Immature natural killer cell (primary cell): ENCODE results near the gene BPIFB6. TPM values are rescaled to one million over a fixed set of nuclear protein-coding genes. Genes with fewer than 3 reads are reported as not detected.

Experiments
- DNase-seq, 3 donors: peaks; one replicate each; pipeline ENCODE4 v3.0.0; 2022; ENCODE audit warnings: mixed read lengths in 1 of 3
- H3K27ac Mint-ChIP-seq, 6 donors: one replicate each; pipeline ENCODE4 v1.8.0; 2020; ENCODE audit warnings: mixed read lengths in 6 of 6, mild to moderate bottlenecking in 5 of 6, inconsistent platforms in 4 of 6, moderate library complexity in 3 of 6
- H3K27me3 Mint-ChIP-seq, 3 donors: one replicate each; pipeline ENCODE4 v1.8.0; 2020 to 2021; ENCODE audit warnings: low read depth in 3 of 3, mild to moderate bottlenecking in 3 of 3, mixed read lengths in 3 of 3, moderate library complexity in 3 of 3, inconsistent platforms in 1 of 3
- H3K36me3 Mint-ChIP-seq, 3 donors: one replicate each; pipeline ENCODE4 v1.8.0; 2020; ENCODE audit warnings: mixed read lengths in 3 of 3, inconsistent platforms in 2 of 3, mild to moderate bottlenecking in 2 of 3
- H3K4me1 Mint-ChIP-seq, 2 donors: one replicate each; pipeline ENCODE4 v1.8.0; 2020; ENCODE audit warnings: inconsistent platforms in 2 of 2, mild to moderate bottlenecking in 2 of 2, mixed read lengths in 2 of 2, moderate library complexity in 1 of 2
- H3K4me3 Mint-ChIP-seq, 5 donors: one replicate each; pipeline ENCODE4 v1.8.0; 2020; ENCODE audit warnings: mild to moderate bottlenecking in 5 of 5, mixed read lengths in 5 of 5, inconsistent platforms in 3 of 5, moderate library complexity in 3 of 5
- H3K9me3 Mint-ChIP-seq, 6 donors: one replicate each; pipeline ENCODE4 v1.8.0; 2020; ENCODE audit warnings: mild to moderate bottlenecking in 6 of 6, mixed read lengths in 6 of 6, inconsistent platforms in 4 of 6, moderate library complexity in 3 of 6
- polyA plus RNA-seq, 3 donors: library from polyadenylated mRNA; unstranded; fragments of 300-500 nt; fragmentation: Illumina TruSeq; gene quantifications; one replicate each; pipeline ENCODE4 v1.2.3, GENCODE V29; 2021

The BPIFB6 gene
- polyA plus RNA-seq, 3 donors from 2014 or later: not detected

DNA sequence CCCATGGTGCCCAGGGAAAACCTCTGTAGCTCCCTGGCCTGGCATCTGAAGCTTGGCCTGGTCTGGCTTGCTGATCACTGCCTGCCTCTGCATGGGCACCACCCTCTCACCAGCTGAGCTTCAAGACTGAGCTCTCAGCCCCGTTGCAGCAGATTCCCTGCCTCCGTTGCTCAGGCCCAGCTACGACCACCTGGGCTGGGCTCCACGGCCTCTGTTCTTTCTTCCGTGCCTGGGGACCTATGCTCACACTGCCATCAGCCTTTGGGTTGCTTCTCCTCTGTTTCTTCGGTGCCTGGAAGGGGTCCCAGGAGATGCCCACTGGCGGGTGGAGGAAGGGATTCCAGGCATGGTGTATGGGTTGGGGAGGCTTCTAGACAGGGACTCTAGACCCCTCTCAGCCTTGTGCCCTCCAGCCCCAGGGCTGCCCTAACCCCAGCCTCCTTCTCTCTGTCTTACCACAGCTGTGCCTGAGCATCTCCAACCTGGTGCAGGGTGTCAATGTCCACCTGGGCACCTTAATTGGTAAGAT lies 14.8 kb upstream of the BPIFB6 start:
- peaks cover 8 to 15% of the 10 kb centered on the region in 2 donors for H3K4me1 Mint-ChIP-seq
- peak overlapping the region in 1 of 6 donors; percentile 56 for H3K27ac Mint-ChIP-seq
- no peaks in the 10 kb centered on the region for H3K9me3 Mint-ChIP-seq
- no peak for DNase-seq
- H3K27me3 Mint-ChIP-seq: peaks cover 0 to 2% (median 0%) of the 10 kb centered on the region in 3 donors
- H3K36me3 Mint-ChIP-seq: no peaks in the 10 kb centered on the region
- H3K4me3 Mint-ChIP-seq: no peak overlapping the region

- H3K9me3 Mint-ChIP-seq: no peaks in the 10 kb centered on the region
- DNase-seq: no peak
- no peaks in the 10 kb centered on the region for H3K36me3 Mint-ChIP-seq
- H3K27ac Mint-ChIP-seq: no peak overlapping the region
- H3K4me3 Mint-ChIP-seq: no peak overlapping the region
- peaks cover 8 to 15% of the 10 kb centered on the region in 2 donors for H3K4me1 Mint-ChIP-seq
- peaks cover 0 to 2% (median 0%) of the 10 kb centered on the region in 3 donors for H3K27me3 Mint-ChIP-seq
Measured at GRCh38 chr20:33017542-33017941, 13.9 kb upstream of the BPIFB6 start.

DNA sequence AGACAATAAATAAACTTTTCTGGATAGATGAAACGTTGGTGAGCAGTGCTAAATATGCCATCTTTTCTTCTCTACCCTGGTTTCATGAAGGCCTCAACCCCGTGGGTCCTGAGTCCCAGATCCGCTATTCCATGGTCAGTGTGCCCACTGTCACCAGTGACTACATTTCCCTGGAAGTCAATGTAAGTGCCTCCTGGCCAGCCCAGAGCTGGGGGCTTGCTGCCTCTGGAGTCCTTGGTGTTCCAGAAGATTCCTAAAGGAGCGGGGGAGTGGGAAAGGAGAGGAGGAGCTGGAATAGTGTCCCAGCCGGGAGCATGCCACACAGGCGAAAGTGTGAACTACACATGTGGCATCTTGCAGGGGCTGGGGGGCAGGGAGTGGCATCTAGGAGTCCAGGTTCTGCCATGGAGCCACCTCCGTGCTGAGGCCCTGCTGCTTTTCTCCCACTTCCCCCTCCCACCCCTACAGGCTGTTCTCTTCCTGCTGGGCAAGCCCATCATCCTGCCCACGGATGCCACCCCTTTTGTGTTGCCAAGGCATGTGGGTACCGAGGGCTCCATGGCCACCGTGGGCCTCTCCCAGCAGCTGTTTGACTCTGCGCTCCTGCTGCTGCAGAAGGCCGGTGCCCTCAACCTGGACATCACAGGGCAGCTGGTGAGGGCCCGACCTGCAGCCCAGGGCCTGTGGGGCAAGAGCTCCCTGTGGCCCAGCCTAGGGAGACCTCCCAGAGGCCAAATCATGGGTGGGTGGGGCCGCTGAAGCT lies 13.1 kb upstream of the BPIFB6 start:
- Mint-ChIP-seq H3K36me3 (no peaks in the 10 kb centered on the region), H3K9me3 (no peaks in the 10 kb centered on the region), H3K27me3 (peaks cover 0 to 2% (median 0%) of the 10 kb centered on the region in 3 donors), H3K4me3 (no peak overlapping the region), H3K4me1 (peaks cover 5 to 9% of the 10 kb centered on the region in 2 donors), H3K27ac (no peak overlapping the region)
- DNase-seq: no peak

DNA sequence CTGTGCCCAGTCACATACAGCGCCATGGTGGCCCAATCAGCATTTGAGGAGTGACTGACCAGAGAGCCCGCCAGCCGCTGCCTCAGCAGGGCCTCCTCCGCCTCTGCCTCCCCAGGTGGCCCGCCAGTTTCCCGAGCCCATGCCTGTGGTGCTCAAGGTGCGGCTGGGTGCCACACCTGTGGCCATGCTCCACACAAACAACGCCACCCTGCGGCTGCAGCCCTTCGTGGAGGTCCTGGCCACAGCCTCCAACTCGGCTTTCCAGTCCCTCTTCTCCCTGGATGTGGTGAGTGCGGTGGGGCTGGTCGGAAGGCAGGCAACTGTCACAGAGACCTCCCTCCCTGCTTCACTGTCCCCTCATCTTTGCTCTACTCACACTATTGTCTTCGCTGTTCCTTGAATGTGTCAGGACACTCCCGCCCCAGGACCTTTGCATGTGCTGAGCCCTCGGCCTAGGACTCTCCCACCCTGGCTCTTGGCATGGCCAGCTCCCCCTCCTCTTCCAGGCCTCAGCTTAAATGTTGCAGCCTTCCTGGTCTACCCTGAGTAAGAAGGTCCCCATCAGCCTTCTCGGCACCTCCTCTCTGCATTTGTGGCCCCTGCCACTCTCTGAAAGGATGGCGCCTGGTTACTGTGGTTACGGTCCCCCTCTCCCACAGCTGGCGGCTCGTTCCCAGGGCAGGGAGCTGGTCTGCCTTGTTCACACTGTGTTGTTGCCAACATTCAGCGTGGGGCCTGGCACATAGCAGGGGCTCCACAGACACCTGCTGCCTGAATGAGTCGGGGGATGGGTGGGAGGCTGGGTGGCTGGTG lies 11.8 kb upstream of the BPIFB6 start:
- no peaks in the 10 kb centered on the region for H3K36me3 Mint-ChIP-seq
- DNase-seq: no peak
- H3K27me3 Mint-ChIP-seq: peaks cover 0 to 2% (median 0%) of the 10 kb centered on the region in 3 donors
- no peaks in the 10 kb centered on the region for H3K9me3 Mint-ChIP-seq
- H3K4me1 Mint-ChIP-seq: peaks cover 0 to 2% of the 10 kb centered on the region in 2 donors
- no peak overlapping the region for H3K4me3 Mint-ChIP-seq
- no peak overlapping the region for H3K27ac Mint-ChIP-seq

DNA sequence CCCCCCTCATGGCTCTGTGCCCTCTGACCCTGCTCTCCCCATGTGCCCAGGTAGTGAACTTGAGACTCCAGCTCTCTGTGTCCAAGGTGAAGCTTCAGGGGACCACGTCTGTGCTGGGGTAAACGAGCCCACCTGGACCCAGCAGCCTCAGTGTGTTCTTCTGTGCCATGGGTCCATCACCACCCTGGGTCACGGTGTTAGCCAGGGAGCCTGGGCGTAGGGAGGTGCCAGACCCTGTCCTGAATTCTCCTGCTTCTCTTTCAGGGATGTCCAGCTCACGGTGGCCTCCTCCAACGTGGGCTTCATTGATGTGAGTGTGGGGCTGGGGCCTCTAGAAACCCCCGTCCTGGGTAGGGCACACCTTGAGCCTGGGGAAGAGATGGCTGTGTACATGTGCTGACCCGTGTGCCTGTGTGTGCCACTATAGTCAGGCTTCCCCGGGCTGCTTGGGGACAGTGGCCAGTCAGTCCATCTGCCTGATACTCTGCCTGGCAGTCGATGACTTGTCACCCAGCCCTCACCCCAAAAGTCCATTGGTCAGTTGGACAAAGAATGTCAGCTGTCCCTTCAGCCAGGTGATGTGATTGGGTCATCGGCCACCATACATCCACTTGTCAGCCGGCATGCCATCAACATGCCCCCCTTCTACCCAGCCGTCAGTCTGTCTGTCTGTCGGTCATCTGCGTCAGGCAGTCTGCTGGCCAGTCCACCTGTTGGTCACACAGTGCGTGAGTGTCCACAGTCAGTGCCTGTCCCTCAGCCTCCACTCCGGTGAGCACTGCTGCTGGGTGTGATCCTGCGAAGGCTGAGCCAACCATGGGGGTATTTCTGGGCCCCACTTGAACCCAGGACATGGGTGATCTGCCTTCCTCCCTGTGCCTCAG lies 10.9 kb upstream of the BPIFB6 start:
- H3K27ac Mint-ChIP-seq: no peak overlapping the region
- H3K4me3 Mint-ChIP-seq: no peak overlapping the region

DNA sequence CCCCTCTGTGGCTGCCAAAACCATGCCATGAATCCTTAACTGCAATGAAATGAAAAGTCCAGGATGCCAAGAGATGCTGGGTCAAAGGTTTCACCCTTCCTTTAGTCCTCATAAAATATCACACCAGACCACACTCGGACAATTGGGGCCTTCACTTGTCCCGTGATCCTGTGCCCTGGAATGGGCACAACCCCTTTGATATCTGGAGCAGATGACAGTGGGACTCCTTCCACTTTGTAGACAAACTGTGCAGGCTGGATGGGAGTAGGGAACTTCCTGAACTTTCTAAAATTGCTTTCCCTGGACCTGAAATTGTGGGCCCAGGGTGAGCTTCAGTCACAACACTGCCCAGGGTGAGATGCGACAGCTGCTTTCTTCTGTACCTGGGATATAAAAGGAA lies 9.6 kb upstream of the BPIFB6 start:
- Mint-ChIP-seq H3K4me1 (no peaks in the 10 kb centered on the region), H3K36me3 (no peaks in the 10 kb centered on the region), H3K9me3 (no peaks in the 10 kb centered on the region), H3K27ac (no peak overlapping the region), H3K4me3 (no peak overlapping the region), H3K27me3 (peaks cover 0 to 2% (median 2%) of the 10 kb centered on the region in 3 donors)
- DNase-seq: no peak

More for the DNA sequence above, 10.9 kb upstream of the BPIFB6 start:
- Mint-ChIP-seq H3K4me1 (no peaks in the 10 kb centered on the region), H3K36me3 (no peaks in the 10 kb centered on the region), H3K9me3 (no peaks in the 10 kb centered on the region), H3K27me3 (peaks cover 0 to 2% (median 0%) of the 10 kb centered on the region in 3 donors)
- DNase-seq: no peak

GRCh38 chr20:33022289-33022688 lies 9.2 kb upstream of the BPIFB6 start:
- DNase-seq: no peak
- no peak overlapping the region for H3K27ac Mint-ChIP-seq
- no peaks in the 10 kb centered on the region for H3K36me3 Mint-ChIP-seq
- H3K9me3 Mint-ChIP-seq: no peaks in the 10 kb centered on the region
- H3K27me3 Mint-ChIP-seq: peaks cover 0 to 4% (median 2%) of the 10 kb centered on the region in 3 donors
- H3K4me3 Mint-ChIP-seq: no peak overlapping the region
- H3K4me1 Mint-ChIP-seq: no peaks in the 10 kb centered on the region

DNA sequence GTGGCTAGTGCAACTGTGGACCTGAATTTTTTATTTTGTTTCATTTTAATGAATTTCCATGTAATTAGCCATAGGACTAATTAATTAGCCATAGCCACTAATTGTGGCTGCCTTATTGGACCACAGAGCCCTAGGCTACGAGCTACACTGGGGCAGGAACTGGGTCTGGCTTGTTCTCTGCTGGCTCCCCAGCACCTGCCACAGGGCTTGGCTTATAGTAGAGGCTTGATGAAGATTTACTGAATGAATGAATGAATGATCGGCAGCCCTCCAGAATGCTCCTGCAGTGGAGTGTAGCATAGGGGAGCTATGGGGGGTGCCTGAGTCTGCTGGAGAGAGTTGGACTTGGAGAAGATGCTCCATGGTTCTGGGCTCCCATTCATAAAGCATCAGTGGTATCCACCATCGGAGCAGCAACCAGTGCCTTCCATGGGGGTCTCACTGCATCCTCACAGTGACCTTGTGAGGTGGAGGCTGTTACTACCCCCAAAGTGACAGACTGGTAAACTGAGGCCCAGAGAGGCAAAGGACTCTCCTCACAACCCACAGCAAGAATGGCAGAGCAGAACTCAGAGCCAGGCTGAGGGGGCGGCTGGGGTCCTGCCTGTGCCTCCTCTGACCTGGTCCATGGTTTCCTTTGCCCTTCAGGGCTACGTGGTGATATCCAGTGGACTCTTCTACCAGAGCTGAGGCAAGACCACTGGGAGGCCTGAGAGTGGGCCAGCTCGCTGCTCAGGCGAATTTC lies 8.6 kb upstream of the BPIFB6 start:
- H3K9me3 Mint-ChIP-seq: no peaks in the 10 kb centered on the region
- no peak overlapping the region for H3K4me3 Mint-ChIP-seq
- DNase-seq: no peak
- no peaks in the 10 kb centered on the region for H3K36me3 Mint-ChIP-seq
- H3K4me1 Mint-ChIP-seq: no peaks in the 10 kb centered on the region
- H3K27ac Mint-ChIP-seq: no peak overlapping the region
- H3K27me3 Mint-ChIP-seq: peaks cover 0 to 4% (median 2%) of the 10 kb centered on the region in 3 donors

DNA sequence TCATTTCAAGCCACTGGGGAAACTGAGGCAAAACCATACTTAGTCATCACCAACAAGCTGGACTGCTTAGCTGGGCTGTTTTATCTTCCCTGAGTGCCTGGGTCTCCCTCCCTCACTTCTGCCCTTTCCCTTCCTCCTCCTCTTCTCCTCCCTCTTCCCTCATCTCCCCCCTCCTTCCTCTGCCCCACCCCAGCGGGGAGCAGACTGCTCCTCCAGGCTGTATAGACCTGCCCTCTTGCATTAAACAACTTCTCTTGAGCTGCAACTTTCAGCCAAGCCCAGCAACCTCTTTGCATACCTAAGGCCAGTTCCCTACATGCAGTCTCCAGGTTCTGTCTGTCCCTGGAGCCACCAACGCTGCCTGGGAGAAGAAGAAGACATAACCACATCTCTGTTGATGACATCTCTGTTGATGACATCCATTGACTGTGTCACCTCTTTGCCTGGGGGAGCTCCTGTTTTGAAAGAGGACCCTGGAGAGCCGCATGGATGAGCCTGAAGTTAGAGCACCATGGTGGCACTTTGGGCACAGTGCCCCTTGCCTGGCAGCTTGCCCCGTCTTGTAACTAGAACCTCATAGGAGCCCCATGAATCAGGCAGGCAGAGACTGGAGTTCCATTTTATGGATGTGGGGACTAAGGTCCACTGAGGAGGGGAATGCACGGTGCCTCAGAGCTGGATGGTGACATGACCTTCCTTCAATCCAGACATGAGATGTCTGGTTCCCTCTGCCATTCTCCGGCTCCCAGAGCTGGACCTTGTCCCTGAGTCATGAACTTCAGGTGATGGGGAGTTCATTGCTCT lies 7.8 kb upstream of the BPIFB6 start:
- DNase-seq: no peak
- H3K27me3 Mint-ChIP-seq: peaks cover 0 to 4% (median 2%) of the 10 kb centered on the region in 3 donors
- no peaks in the 10 kb centered on the region for H3K9me3 Mint-ChIP-seq
- H3K27ac Mint-ChIP-seq: no peak overlapping the region
- no peaks in the 10 kb centered on the region for H3K4me1 Mint-ChIP-seq
- no peak overlapping the region for H3K4me3 Mint-ChIP-seq
- H3K36me3 Mint-ChIP-seq: no peaks in the 10 kb centered on the region

DNA sequence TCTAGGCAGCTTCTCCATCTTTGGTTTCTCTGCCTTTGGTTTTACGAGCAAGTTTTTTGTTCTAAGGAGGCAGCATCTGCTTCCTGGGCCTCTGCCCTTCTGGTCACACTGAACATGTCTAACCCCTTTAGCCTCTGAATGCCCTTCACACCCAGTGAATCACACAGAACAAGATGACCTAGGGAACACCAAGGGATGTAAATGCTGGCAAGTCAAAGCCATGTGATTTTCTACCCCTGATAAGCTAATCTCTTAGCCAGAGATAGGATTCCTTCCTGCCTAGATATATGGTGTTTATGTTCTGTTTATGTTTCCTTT lies 7.2 kb upstream of the BPIFB6 start:
- Mint-ChIP-seq H3K9me3 (no peaks in the 10 kb centered on the region), H3K4me1 (no peaks in the 10 kb centered on the region), H3K27ac (no peak overlapping the region), H3K27me3 (peaks cover 0 to 4% (median 2%) of the 10 kb centered on the region in 3 donors), H3K4me3 (no peak overlapping the region), H3K36me3 (no peaks in the 10 kb centered on the region)
- no peak for DNase-seq

DNA sequence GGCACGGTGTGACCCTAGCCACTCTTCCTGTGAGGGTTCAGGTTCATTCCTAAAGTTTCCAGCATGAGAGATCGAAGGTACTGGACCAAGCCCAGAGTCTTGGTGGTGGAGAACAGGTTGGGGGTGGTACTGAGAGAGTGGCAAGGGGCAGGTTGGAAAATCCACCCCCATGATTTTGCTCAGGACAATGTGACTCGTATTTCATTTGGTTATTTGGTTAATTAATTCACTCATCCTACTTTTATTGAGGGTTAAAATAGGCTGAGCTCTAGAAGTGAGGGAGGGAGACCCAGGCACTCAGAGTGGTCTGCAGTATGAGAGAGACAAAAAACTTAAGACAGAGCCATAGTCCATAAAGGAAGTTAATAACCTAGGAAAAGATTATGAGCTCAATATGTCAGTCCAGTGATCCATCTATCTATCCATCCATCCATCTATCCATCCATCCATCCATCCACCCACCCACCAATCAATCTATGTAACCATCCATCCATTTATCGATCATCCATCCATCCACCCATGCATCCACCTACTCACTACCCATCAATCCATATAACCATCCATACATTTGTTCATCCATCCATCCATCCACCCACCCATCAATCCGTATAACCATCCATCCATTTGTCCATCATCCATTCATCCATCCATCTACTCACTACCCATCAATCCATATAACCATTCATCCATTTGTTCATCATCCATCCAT lies 6.7 kb upstream of the BPIFB6 start:
- no peak overlapping the region for H3K27ac Mint-ChIP-seq
- H3K36me3 Mint-ChIP-seq: no peaks in the 10 kb centered on the region
- peaks cover 0 to 4% (median 2%) of the 10 kb centered on the region in 3 donors for H3K27me3 Mint-ChIP-seq
- H3K4me3 Mint-ChIP-seq: no peak overlapping the region
- no peaks in the 10 kb centered on the region for H3K9me3 Mint-ChIP-seq
- no peak for DNase-seq
- H3K4me1 Mint-ChIP-seq: no peaks in the 10 kb centered on the region

- Mint-ChIP-seq H3K4me3 (no peak overlapping the region), H3K9me3 (no peaks in the 10 kb centered on the region), H3K36me3 (no peaks in the 10 kb centered on the region), H3K27me3 (peaks cover 0 to 4% (median 2%) of the 10 kb centered on the region in 3 donors), H3K4me1 (no peaks in the 10 kb centered on the region), H3K27ac (no peak overlapping the region)
- no peak for DNase-seq
Measured at GRCh38 chr20:33025318-33025876, 6.1 kb upstream of the BPIFB6 start.
